ENCODE results near the gene ALX4.

The ALX4 gene

GRCh38 chr11:44335052-44335760 lies 25.3 kb upstream of the ALX4 start:
- no peak for ATAC-seq

GRCh38 chr11:44334356-44335004 lies 24.5 kb upstream of the ALX4 start:
- no peak for ATAC-seq

- no peak for ATAC-seq
Observed at GRCh38 chr11:44333271-44334218, 23.6 kb upstream of the ALX4 start.

- ATAC-seq = no peak
Observed at GRCh38 chr11:44332665-44333064, 22.7 kb upstream of the ALX4 start.

- no peak for ATAC-seq
Observed at GRCh38 chr11:44329472-44330230, 19.7 kb upstream of the ALX4 start.

GRCh38 chr11:44328138-44328660 lies 18.3 kb upstream of the ALX4 start:
- no peak for ATAC-seq

- ATAC-seq = no peak
Observed at GRCh38 chr11:44327730-44328129, 17.8 kb upstream of the ALX4 start.

GRCh38 chr11:44326615-44327475 lies 16.9 kb upstream of the ALX4 start:
- ATAC-seq = no peak

GRCh38 chr11:44325698-44326097 lies 15.8 kb upstream of the ALX4 start:
- ATAC-seq = no peak

GRCh38 chr11:44324749-44325525 lies 15.0 kb upstream of the ALX4 start:
- ATAC-seq = no peak

GRCh38 chr11:44324222-44324621 lies 14.3 kb upstream of the ALX4 start:
- no peak for ATAC-seq

- no peak for ATAC-seq
Observed at GRCh38 chr11:44322243-44322642, 12.3 kb upstream of the ALX4 start.

- no peak for ATAC-seq
Observed at GRCh38 chr11:44321059-44321458, 11.1 kb upstream of the ALX4 start.

- ATAC-seq = no peak
Observed at GRCh38 chr11:44320289-44320973, 10.5 kb upstream of the ALX4 start.

GRCh38 chr11:44319552-44320288 lies 9.8 kb upstream of the ALX4 start:
- no peak for ATAC-seq

- ATAC-seq = no peak
Observed at GRCh38 chr11:44319170-44319551, 9.2 kb upstream of the ALX4 start.

- ATAC-seq = no peak
Observed at GRCh38 chr11:44318369-44318768, 8.4 kb upstream of the ALX4 start.

GRCh38 chr11:44316659-44317240 lies 6.8 kb upstream of the ALX4 start:
- no peak for ATAC-seq
